ENCODE data around the gene CMSS1. TPM values are rescaled to one million over a fixed set of nuclear protein-coding genes. Genes with fewer than 3 reads are reported as not detected.

CMSS1 gene
- polyA plus RNA-seq, 4 donors = 31.3 to 48.7 (median 42.2) TPM

- DNase-seq (ENCODE audit: low read depth in 4 of 4, low spot score in 3 of 4) = no peak
These were observed 280.5 kb downstream of the CMSS1 start for GRCh38 chr3:100097919-100098783.

- DNase-seq (ENCODE audit: low read depth in 4 of 4, low spot score in 3 of 4) = no peak
These were observed 281.1 kb downstream of the CMSS1 start for GRCh38 chr3:100098784-100099070.

GRCh38 chr3:100099621-100100020 is 282.0 kb downstream of the CMSS1 start:
- DNase-seq (ENCODE audit: low read depth in 4 of 4, low spot score in 3 of 4) = no peak

GRCh38 chr3:100100425-100100824 is 282.8 kb downstream of the CMSS1 start:
- no peak for DNase-seq (ENCODE audit: low read depth in 4 of 4, low spot score in 3 of 4)

- no peak for DNase-seq (ENCODE audit: low read depth in 4 of 4, low spot score in 3 of 4)
These were observed 285.1 kb downstream of the CMSS1 start for GRCh38 chr3:100102757-100103156.

GRCh38 chr3:100103558-100104441 is 286.1 kb downstream of the CMSS1 start:
- no peak for DNase-seq (ENCODE audit: low read depth in 4 of 4, low spot score in 3 of 4)

GRCh38 chr3:100104442-100104798 is 286.8 kb downstream of the CMSS1 start:
- DNase-seq (ENCODE audit: low read depth in 4 of 4, low spot score in 3 of 4) = no peak

- DNase-seq (ENCODE audit: low read depth in 4 of 4, low spot score in 3 of 4) = no peak
These were observed 287.3 kb downstream of the CMSS1 start for GRCh38 chr3:100104817-100105413.

GRCh38 chr3:100105501-100105900 is 287.8 kb downstream of the CMSS1 start:
- no peak for DNase-seq (ENCODE audit: low read depth in 4 of 4, low spot score in 3 of 4)

- no peak for DNase-seq (ENCODE audit: low read depth in 4 of 4, low spot score in 3 of 4)
These were observed 288.4 kb downstream of the CMSS1 start for GRCh38 chr3:100106094-100106493.

GRCh38 chr3:100106531-100107141 is 289.0 kb downstream of the CMSS1 start:
- no peak for DNase-seq (ENCODE audit: low read depth in 4 of 4, low spot score in 3 of 4)

GRCh38 chr3:100107221-100107814 is 289.7 kb downstream of the CMSS1 start:
- DNase-seq (ENCODE audit: low read depth in 4 of 4, low spot score in 3 of 4) = no peak

- no peak for DNase-seq (ENCODE audit: low read depth in 4 of 4, low spot score in 3 of 4)
These were observed 290.9 kb downstream of the CMSS1 start for GRCh38 chr3:100108464-100109079.

- DNase-seq (ENCODE audit: low read depth in 4 of 4, low spot score in 3 of 4) = no peak
These were observed 292.5 kb downstream of the CMSS1 start for GRCh38 chr3:100110162-100110561.

- DNase-seq (ENCODE audit: low read depth in 4 of 4, low spot score in 3 of 4) = no peak
These were observed 294.1 kb downstream of the CMSS1 start for GRCh38 chr3:100111728-100112127.

GRCh38 chr3:100113723-100114412 is 296.2 kb downstream of the CMSS1 start:
- no peak for DNase-seq (ENCODE audit: low read depth in 4 of 4, low spot score in 3 of 4)

- no peak for DNase-seq (ENCODE audit: low read depth in 4 of 4, low spot score in 3 of 4)
These were observed 296.9 kb downstream of the CMSS1 start, which contains the start of gene FILIP1L for GRCh38 chr3:100114413-100115030. Gene FILIP1L, minus strand, starts transcription at chr3:100114501.

- no peak for DNase-seq (ENCODE audit: low read depth in 4 of 4, low spot score in 3 of 4)
These were observed 299.4 kb downstream of the CMSS1 start for GRCh38 chr3:100117093-100117492.

- DNase-seq (ENCODE audit: low read depth in 4 of 4, low spot score in 3 of 4) = no peak
These were observed 302.4 kb downstream of the CMSS1 start for GRCh38 chr3:100120012-100120411.

All from left renal pelvis (tissue), 4 donors.